SK-N-SH treated with all-trans-retinoic acid at 6 μM for 48 hours (cell line): ENCODE results near the gene ZACN.

Experiments
- ATAC-seq: fragments of 200-7000 bp; cut with Tn5 transposase; 3 replicates; pipeline ENCODE4 v1.9.1; 2020; ENCODE audit warnings: mild to moderate bottlenecking, moderate library complexity
- ARNTL ChIP-seq: fragments of 450-650 bp; formaldehyde crosslinking; IDR thresholded peaks from 2 replicates; pipeline ENCODE4 v1.5.0; 2020; ENCODE audit warnings: low read depth, mild to moderate bottlenecking, moderate library complexity, borderline replicate concordance
- BACH2 ChIP-seq: fragments of 250-450 bp; sonication (Bioruptor Pico); IDR thresholded peaks from 2 replicates; pipeline ENCODE4 v1.9.0; 2021; ENCODE audit warnings: mild to moderate bottlenecking, borderline replicate concordance
- CSDC2 ChIP-seq: fragments of 250-450 bp; sonication (Bioruptor Pico); IDR thresholded peaks from 2 replicates; pipeline ENCODE4 v1.5.0; 2020; ENCODE audit warnings: mild to moderate bottlenecking, moderate library complexity
- GLIS3 ChIP-seq: fragments of 250-450 bp; sonication (Bioruptor Pico); IDR thresholded peaks from 2 replicates; pipeline ENCODE4 v1.5.0; 2020; ENCODE audit warnings: mild to moderate bottlenecking, moderate library complexity
- ISL1 ChIP-seq: fragments of 250-450 bp; sonication (Bioruptor Pico); IDR thresholded peaks from 2 replicates; pipeline ENCODE4 v2.1.2; 2022; ENCODE audit warnings: mild to moderate bottlenecking, moderate library complexity
- OSR1 ChIP-seq: fragments of 250-450 bp; sonication (Bioruptor Pico); IDR thresholded peaks from 2 replicates; pipeline ENCODE4 v1.8.0; 2022; ENCODE audit warnings: moderate library complexity, mild to moderate bottlenecking, inconsistent platforms
- RARB ChIP-seq: fragments of 250-450 bp; sonication (Bioruptor Pico); IDR thresholded peaks from 2 replicates; pipeline ENCODE4 v1.8.0; 2021; ENCODE audit warnings: mild to moderate bottlenecking, moderate library complexity
- SNAI2 ChIP-seq: fragments of 250-450 bp; sonication (Bioruptor Pico); IDR thresholded peaks from 2 replicates; pipeline ENCODE4 v1.5.0; 2020; ENCODE audit warnings: mild to moderate bottlenecking, moderate library complexity
- TCF4 ChIP-seq: fragments of 250-450 bp; sonication (Bioruptor Pico); IDR thresholded peaks from 2 replicates; pipeline ENCODE4 v1.8.0; 2021; ENCODE audit warnings: mild to moderate bottlenecking, moderate library complexity, borderline replicate concordance
- ZC3H10 ChIP-seq: fragments of 250-450 bp; sonication (Bioruptor Pico); IDR thresholded peaks from 2 replicates; pipeline ENCODE4 v1.5.1; 2021; ENCODE audit warnings: mild to moderate bottlenecking, moderate library complexity
- ZFP3 ChIP-seq: fragments of 250-450 bp; sonication (Bioruptor Pico); IDR thresholded peaks from 2 replicates; pipeline ENCODE4 v1.5.0; 2020; ENCODE audit warnings: mild to moderate bottlenecking, moderate library complexity
- ZFP30 ChIP-seq: fragments of 450-650 bp; formaldehyde crosslinking; IDR thresholded peaks from 2 replicates; pipeline ENCODE4 v1.5.0; 2022; ENCODE audit warnings: mild to moderate bottlenecking, moderate library complexity
- ZNF565 ChIP-seq: fragments of 450-650 bp; formaldehyde crosslinking; conservative IDR thresholded peaks from 2 replicates; pipeline ENCODE4 v1.5.0; 2020; ENCODE audit warnings: low read depth, mild to moderate bottlenecking, moderate library complexity
- ZNF70 ChIP-seq: fragments of 450-650 bp; formaldehyde crosslinking; IDR thresholded peaks from 2 replicates; pipeline ENCODE4 v1.5.0; 2020; ENCODE audit warnings: mild to moderate bottlenecking, moderate library complexity
- ZNF8 ChIP-seq: fragments of 450-650 bp; formaldehyde crosslinking; IDR thresholded peaks from 2 replicates; pipeline ENCODE4 v1.5.0; 2020; ENCODE audit warnings: mild to moderate bottlenecking, moderate library complexity
- TF ChIP-seq, protein P1 (sequence below): fragments of 250-450 bp; sonication (Bioruptor Pico); IDR thresholded peaks from 2 replicates; pipeline ENCODE4 v1.5.1; 2021; ENCODE audit warnings: mild to moderate bottlenecking, moderate library complexity
- TF ChIP-seq, protein P2 (sequence below): fragments of 250-450 bp; sonication (Bioruptor Pico); IDR thresholded peaks from 2 replicates; pipeline ENCODE4 v1.5.1; 2020; ENCODE audit warnings: low read depth, mild to moderate bottlenecking, moderate library complexity
- TF ChIP-seq, protein P3 (sequence below): fragments of 250-450 bp; sonication (Bioruptor Pico); IDR thresholded peaks from 2 replicates; pipeline ENCODE4 v1.8.0; 2021; ENCODE audit warnings: low read depth, mild to moderate bottlenecking, moderate library complexity, borderline replicate concordance
- TF ChIP-seq, protein P4 (sequence below): fragments of 250-450 bp; sonication (Bioruptor Pico); IDR thresholded peaks from 2 replicates; pipeline ENCODE4 v1.8.0; 2020; ENCODE audit warnings: mild to moderate bottlenecking, moderate library complexity, borderline replicate concordance
- TF ChIP-seq, protein P5 (sequence below): fragments of 250-450 bp; sonication (Bioruptor Pico); IDR thresholded peaks from 2 replicates; pipeline ENCODE4 v1.5.0; 2020; ENCODE audit warnings: mild to moderate bottlenecking, moderate library complexity

The ZACN gene

DNA sequence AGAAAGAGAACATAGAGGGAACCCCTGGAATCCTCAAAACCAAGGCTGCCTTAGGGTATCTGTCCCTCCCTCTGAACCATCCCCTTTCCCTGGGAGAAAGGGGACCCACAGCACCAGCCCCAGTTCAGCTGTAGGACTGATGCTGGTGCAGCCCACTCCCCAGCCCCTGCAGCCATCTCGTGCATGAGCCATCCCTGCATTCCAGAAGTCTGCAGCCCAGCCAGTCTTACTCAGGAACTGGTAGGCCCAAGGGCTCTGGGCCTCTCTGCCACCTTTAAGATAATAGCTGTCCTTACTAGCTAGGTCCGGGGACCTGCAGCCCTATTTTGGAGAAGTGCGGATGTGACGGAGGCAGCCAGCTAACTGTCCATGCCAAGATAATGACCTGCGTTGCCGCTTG lies 45.8 kb upstream of the ZACN start:
- TF ChIP-seq, protein P1, sequence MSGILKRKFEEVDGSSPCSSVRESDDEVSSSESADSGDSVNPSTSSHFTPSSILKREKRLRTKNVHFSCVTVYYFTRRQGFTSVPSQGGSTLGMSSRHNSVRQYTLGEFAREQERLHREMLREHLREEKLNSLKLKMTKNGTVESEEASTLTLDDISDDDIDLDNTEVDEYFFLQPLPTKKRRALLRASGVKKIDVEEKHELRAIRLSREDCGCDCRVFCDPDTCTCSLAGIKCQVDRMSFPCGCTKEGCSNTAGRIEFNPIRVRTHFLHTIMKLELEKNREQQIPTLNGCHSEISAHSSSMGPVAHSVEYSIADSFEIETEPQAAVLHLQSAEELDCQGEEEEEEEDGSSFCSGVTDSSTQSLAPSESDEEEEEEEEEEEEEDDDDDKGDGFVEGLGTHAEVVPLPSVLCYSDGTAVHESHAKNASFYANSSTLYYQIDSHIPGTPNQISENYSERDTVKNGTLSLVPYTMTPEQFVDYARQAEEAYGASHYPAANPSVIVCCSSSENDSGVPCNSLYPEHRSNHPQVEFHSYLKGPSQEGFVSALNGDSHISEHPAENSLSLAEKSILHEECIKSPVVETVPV (CRISPR knock-in tag): no peak
- TF ChIP-seq ZFP3: no peak
- TF ChIP-seq, protein P2, sequence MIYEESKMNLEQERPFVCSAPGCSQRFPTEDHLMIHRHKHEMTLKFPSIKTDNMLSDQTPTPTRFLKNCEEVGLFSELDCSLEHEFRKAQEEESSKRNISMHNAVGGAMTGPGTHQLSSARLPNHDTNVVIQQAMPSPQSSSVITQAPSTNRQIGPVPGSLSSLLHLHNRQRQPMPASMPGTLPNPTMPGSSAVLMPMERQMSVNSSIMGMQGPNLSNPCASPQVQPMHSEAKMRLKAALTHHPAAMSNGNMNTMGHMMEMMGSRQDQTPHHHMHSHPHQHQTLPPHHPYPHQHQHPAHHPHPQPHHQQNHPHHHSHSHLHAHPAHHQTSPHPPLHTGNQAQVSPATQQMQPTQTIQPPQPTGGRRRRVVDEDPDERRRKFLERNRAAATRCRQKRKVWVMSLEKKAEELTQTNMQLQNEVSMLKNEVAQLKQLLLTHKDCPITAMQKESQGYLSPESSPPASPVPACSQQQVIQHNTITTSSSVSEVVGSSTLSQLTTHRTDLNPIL (CRISPR knock-in tag): no peak
- TF ChIP-seq ZNF70 (CRISPR knock-in tag): no peak
- TF ChIP-seq BACH2 (CRISPR knock-in tag): no peak
- TF ChIP-seq, all 23 proteins: peak for 0
- ATAC-seq: no peak

DNA sequence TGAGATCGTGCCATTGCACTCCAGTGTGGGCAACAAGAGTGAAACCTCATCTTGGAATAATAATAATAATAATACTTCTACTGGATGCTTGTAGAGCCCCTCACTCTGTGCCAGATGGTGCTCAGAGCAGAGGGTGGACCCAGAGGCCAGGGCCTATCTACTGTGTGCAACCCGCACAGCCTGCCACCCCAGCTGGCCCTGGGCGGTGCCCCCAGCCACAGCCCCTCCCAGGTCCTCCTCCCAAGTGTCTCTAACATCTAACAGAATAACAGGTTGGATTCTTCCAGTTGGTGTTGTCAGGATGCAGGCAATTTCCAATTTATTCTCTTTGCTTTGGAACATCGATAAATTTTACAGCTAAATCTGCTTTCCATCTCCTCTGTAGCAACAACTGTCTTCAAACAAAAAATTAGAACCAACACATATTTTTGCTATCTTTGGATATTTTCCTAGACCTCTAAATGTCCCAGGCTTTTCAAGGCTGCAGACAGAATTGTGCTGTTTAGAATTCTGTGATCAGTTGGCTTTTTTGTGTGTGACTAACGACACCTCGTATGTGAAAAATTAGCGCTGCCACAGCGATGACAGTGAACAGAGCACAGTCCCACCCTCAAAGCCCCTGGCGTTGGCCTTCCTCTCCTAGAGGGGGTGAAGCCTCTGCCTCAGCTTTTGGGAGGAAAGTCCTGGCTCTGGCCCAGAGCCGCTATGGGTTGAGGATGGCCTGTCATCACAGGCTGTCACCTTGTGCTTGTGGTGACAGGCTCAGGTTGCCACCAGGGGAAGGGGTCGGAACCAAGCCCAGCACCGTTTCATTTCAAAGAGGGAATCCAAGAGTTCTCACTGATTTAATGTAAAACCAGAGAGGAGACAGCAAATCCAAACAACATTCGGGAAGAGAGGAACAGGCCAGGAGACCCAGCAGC lies 44.3 kb upstream of the ZACN start:
- ATAC-seq: no peak
- no peak for TF ChIP-seq RARB (CRISPR knock-in tag)
- TF ChIP-seq, protein P3, sequence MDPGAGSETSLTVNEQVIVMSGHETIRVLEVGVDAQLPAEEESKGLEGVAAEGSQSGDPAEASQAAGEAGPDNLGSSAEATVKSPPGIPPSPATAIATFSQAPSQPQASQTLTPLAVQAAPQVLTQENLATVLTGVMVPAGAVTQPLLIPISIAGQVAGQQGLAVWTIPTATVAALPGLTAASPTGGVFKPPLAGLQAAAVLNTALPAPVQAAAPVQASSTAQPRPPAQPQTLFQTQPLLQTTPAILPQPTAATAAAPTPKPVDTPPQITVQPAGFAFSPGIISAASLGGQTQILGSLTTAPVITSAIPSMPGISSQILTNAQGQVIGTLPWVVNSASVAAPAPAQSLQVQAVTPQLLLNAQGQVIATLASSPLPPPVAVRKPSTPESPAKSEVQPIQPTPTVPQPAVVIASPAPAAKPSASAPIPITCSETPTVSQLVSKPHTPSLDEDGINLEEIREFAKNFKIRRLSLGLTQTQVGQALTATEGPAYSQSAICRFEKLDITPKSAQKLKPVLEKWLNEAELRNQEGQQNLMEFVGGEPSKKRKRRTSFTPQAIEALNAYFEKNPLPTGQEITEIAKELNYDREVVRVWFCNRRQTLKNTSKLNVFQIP (CRISPR knock-in tag): no peak
- no peak for TF ChIP-seq ARNTL (CRISPR knock-in tag)
- no peak for TF ChIP-seq BACH2 (CRISPR knock-in tag)

DNA sequence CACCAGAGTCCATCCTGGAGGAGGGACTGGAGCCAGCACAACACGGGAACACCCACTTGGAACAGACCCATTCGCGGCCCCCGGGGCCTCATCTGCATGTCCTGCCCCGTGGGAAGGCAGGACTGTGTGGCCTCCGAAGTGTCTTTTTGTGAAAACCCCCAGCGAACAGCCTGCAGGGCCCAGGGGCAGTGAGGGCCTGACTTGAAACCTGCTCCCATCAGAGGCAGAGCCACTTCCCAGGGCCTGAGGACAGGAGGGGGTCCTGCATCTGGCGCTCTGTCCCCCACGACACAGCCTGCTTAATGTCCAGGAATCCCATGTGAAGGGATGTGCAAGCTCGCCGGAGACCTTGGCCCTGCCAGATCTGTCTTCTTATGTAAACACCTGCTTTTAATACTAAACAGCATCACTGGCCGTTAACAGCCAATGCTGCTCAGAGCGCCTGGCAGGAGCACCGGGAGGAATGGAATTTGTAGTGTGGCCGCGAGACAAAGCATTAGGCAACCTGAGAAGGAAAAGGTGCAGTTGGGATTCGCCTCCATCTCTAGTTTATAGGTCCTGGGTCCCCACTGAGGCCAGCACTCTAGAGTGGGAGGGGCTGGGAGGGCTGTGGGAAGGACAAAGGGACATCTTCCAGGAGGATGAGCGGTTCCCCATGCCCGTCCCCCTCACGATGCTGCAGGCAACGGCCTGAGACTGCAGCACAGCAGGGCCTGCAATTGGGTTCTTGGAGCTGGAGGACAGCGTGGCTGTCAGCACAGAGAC lies 42.3 kb upstream of the ZACN start:
- TF ChIP-seq SNAI2 (CRISPR knock-in tag): no peak
- TF ChIP-seq TCF4 (CRISPR knock-in tag): peak; percentile 86
- TF ChIP-seq, all 23 proteins: peak for 1
- ATAC-seq: peak; percentile 59

DNA sequence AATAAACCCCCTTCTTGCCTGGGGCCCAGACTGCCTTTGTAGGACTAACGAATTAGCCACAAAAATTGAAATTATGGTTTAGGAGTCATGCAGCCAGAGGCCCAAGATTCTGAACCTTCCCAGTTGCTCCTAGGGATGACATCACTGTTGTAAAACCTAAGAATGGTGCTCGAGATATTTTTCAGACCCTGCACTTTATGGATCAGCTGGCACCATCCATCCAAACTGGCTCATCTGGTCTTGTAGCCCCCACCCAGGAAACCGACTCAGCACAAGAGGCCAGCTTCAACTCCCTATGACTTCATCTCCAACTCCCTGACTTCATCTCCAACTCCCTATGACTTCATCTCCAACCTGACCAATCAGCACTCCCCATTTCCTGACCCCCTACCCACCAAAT lies 40.9 kb upstream of the ZACN start:
- no peak for ATAC-seq
- TF ChIP-seq ZFP30 (CRISPR knock-in tag) (no peak), SNAI2 (CRISPR knock-in tag) (no peak), OSR1 (no peak), CSDC2 (no peak), BACH2 (CRISPR knock-in tag) (no peak), ISL1 (CRISPR knock-in tag) (no peak), ZNF565 (no peak), ZC3H10 (CRISPR knock-in tag) (no peak), TCF4 (CRISPR knock-in tag) (no peak), GLIS3 (CRISPR knock-in tag) (no peak), ZNF8 (no peak)
- TF ChIP-seq, protein P1 (CRISPR knock-in tag): no peak
- TF ChIP-seq, protein P4, sequence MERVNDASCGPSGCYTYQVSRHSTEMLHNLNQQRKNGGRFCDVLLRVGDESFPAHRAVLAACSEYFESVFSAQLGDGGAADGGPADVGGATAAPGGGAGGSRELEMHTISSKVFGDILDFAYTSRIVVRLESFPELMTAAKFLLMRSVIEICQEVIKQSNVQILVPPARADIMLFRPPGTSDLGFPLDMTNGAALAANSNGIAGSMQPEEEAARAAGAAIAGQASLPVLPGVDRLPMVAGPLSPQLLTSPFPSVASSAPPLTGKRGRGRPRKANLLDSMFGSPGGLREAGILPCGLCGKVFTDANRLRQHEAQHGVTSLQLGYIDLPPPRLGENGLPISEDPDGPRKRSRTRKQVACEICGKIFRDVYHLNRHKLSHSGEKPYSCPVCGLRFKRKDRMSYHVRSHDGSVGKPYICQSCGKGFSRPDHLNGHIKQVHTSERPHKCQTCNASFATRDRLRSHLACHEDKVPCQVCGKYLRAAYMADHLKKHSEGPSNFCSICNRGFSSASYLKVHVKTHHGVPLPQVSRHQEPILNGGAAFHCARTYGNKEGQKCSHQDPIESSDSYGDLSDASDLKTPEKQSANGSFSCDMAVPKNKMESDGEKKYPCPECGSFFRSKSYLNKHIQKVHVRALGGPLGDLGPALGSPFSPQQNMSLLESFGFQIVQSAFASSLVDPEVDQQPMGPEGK (CRISPR knock-in tag): no peak
- TF ChIP-seq, protein P2 (CRISPR knock-in tag): no peak
- TF ChIP-seq, protein P5, sequence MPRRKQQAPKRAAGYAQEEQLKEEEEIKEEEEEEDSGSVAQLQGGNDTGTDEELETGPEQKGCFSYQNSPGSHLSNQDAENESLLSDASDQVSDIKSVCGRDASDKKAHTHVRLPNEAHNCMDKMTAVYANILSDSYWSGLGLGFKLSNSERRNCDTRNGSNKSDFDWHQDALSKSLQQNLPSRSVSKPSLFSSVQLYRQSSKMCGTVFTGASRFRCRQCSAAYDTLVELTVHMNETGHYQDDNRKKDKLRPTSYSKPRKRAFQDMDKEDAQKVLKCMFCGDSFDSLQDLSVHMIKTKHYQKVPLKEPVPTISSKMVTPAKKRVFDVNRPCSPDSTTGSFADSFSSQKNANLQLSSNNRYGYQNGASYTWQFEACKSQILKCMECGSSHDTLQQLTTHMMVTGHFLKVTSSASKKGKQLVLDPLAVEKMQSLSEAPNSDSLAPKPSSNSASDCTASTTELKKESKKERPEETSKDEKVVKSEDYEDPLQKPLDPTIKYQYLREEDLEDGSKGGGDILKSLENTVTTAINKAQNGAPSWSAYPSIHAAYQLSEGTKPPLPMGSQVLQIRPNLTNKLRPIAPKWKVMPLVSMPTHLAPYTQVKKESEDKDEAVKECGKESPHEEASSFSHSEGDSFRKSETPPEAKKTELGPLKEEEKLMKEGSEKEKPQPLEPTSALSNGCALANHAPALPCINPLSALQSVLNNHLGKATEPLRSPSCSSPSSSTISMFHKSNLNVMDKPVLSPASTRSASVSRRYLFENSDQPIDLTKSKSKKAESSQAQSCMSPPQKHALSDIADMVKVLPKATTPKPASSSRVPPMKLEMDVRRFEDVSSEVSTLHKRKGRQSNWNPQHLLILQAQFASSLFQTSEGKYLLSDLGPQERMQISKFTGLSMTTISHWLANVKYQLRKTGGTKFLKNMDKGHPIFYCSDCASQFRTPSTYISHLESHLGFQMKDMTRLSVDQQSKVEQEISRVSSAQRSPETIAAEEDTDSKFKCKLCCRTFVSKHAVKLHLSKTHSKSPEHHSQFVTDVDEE: no peak
